HG03159 (cell line): ENCODE measurements around the gene ARSG.

ENCODE experiments used
- ATAC-seq: cut with Tn5 transposase; IDR thresholded peaks from one replicate; pipeline ENCODE4 v1.9.1; 2021; ENCODE audit warnings: mild to moderate bottlenecking, moderate library complexity; ENCODE audit not compliant: unreplicated experiment

ARSG gene

DNA sequence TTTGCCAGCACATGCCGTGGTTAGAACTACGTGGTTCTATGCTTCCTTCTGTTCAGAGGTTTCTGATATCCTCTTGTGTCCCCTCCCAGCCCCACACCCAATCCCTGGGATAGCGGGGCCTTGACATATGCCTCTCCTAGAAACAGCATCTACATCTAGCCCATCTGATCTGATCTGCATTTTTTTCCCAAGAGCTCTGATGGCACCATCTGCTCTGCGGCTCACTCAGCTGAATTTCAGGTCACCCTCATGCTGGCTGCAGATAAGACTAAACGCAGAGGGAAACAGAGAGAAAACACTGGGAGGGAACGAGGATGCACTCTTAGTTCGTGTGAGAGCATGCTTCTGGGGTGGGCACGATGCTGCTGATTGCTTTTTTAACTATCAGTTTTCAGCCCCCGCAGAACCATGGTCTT, 155.3 kb downstream of the ARSG start:
- ATAC-seq, result no peak

GRCh38 chr17:68449021-68449739, 157.9 kb downstream of the ARSG start:
- no peak for ATAC-seq

DNA sequence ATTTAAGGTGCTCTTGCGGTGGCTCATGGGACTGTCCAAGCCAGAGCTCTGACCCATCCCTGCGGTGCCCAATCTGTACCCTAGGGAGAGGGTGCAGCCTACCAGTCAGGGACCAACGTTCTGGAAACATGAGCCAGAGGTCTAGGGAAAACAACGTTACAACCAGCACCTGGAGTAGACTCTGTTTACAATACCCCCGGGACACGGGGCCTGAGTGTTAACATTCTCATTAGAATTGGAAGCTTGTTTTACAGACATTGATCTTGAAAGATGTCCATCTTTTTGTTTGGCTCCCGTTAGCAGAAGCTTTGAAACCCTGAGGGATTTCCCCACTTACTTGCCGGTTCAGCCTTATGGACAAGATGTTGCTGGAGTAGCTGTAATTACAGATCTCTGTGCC, 159.1 kb downstream of the ARSG start:
- no peak for ATAC-seq

GRCh38 chr17:68450801-68451200, 159.5 kb downstream of the ARSG start:
- ATAC-seq, result no peak

DNA sequence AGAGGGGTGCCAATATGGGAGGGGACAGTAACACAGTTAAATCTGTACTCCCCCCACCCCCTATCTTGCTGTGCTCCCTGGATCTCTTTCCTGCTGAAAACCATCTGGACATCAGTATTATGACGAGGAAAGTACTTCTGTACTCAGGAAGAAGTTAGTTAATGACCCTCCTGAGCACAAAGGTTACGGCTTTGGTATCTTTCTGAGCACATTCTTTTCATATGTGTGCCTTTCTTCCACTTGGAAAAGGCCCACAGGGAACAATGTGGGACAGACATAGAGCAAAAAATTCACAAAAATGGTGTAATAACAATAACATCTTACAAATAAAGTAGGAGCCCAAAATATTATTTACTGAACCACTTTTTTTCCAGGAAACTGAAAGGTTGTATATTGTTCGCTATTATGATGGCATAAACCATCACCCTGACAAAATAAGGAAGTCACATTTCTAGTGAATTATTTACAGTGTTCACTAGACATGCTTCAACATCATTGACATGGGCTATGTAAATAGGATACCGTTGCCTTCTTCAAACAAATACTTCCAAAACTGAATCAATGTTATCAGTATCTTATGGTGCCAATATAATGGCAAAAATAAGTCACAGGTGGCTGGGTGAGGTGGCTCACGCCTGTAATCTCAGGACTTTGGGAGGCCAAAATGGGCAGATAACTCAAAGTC, 160.5 kb downstream of the ARSG start:
- no peak for ATAC-seq

DNA sequence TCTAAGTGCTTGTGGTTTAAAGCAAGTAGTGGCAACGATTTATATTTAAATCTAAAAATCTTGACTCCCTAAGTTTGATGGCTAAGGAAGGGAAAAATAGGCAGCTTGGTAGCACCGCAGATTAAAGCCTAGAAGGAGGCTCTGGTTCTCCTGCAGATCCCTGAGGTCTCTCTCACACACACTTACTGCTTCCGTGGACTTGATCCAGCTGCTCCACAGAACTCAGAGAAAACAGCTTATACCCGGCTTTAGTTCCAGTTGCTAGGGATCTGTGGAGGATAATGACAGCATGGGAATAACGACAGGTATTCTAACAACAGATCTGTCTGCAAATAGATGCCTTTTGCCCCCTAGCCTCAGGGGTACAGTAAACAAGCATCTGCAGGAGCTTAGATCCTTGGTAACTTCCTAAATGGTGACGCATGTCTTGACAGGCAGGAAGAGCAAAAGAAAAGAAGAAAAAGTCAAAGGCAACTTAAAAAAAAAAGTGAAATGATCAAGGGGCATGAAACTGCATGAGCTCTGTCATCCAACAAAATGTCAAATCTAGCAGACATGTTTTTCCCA, 161.5 kb downstream of the ARSG start:
- ATAC-seq, result no peak

DNA sequence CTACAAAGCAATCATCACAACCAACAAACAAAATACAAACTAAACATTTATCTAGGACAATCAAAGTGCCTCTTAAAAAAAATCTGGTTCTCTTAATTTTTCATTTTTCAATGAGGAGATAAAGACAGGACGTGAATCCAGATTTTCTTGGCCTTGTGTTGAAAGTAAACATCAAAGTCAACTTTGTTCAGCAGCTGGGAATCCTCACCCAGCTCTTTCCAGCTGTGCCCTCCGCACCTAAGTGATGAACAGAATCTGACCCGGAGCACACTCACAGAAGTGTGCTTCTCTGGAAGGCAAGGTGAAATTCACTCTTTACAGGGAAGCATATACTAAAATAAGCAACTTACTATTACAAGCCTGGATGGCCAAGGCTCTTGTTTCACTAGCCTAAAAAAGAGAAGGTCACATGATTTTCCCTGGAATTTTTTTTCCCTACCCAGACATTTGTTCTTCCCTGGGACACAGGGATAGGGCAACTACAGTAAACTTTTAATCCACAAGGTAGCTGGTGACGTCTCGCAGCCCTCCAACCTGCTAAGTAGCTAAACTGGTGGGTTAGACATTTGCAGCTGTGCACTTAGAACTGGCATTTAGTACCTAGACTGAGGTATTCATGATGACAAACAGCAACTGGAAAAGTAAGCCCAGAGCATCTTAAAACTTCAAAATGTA, 162.8 kb downstream of the ARSG start:
- no peak for ATAC-seq

- ATAC-seq, result no peak
Measured at GRCh38 chr17:68455901-68456338, 164.6 kb downstream of the ARSG start.

- ATAC-seq, result no peak
Measured at GRCh38 chr17:68456339-68457167, 165.3 kb downstream of the ARSG start.

DNA sequence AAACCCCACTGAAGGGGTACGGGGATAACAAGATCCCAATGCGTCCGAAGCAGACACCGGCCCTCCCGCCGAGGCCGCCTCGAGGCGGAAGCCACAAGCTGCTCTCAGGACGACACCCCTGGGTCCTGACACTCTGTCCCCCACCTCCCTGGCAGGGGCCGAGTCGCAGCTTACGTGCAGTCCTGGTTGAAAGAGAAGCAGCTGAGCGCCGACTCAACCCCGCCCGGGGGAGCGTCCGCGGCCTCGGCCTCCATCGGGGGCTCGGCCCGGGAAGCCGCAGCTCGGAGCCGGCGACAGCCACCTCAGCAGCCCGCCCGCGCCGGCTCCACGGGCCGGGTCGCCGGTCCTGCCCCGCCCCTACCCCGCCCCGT, 165.9 kb downstream of the ARSG start, which contains the start of gene WIPI1:
Gene WIPI1, minus strand, starts transcription at position 329 of the 371 bp plus-strand sequence. Its CDS starts 75 bp downstream, at position 254.
- ATAC-seq, result peak; percentile 42

DNA sequence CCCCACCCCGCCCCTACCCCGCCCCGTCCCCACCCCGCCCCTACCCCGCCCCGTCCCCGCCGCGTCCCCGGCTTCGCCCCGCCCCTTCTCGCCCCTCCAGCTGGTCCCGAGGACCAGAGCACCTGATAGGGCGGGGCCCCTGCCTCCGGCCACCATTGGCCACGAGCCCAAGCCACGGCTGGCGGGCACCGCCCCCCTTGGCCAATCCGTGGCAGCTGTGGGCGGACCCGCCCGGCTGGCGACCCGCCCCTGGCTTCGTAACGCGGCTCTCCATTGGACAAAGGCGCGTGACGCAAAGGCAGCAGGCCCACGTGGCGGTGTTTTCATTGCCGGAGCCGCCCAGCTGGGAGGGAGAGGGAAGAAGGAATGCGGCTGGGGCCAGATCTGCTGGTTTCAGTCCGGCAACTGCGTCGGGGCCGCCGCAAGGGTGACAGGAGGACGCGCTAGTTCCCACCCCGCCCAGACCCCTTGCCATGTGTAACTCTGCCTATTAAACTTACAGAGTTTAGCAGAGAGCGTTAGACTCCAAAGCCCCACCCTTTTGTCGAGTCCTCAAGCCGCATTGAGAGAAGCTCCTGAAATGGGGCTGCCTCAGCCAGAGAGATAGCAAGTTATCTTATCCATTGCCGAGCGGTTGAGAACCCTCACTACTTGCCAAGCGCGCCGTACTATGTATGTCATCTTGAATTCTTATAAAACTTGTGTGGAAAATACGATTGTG, 166.4 kb downstream of the ARSG start:
- ATAC-seq, result peak; percentile 74

- ATAC-seq, result no peak
Measured at GRCh38 chr17:68458260-68459036, 167.2 kb downstream of the ARSG start.

DNA sequence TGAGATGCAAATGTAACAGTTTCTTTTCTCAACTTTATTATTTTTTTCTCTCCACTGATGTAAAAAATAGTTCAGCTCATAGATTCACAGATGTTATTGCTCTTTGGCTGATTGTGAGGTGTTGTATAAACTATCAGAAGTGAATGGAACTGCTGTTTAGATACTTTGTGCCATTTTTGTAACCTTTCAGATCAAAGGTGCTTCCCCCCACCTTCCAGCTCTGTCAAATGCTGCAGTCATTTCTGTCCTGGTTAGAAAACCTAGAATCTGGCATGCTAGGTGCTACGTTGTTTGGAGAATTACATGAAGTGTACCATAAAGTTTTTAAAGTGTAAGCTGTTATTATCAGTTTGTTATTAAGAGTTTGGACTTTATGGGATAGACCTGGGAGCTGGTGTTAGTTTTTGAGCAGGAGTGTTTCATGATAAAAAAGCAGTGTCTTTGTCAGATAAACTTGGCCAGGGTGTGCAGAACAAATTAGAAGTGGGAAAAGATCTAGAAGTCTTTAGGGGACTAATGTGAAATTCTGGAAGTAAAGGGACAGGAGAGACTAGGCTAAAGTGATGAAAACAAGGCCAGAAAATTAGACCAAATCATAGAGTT, 167.8 kb downstream of the ARSG start:
- ATAC-seq, result no peak

DNA sequence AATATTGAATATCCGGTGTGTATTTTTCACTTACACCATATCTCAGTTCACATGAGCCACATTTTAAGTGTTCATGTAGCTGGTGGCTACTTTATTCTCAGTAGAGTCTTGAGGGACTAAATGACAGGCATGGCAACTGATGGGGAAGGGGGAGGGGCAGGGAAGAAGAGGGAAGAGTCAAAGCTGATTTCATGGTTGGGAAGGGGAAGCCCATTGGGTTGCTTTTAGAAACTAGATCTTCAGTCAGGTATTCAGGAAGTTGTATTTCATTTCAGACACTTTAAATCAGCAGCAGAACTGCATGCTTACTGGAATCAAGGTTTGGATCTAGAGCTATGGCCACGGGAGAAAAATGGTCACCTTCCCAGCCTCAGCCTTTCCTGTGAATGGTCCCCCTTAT, 168.9 kb downstream of the ARSG start:
- no peak for ATAC-seq

- no peak for ATAC-seq
Measured at GRCh38 chr17:68460715-68461114, 169.4 kb downstream of the ARSG start.

GRCh38 chr17:68461122-68461539, 169.8 kb downstream of the ARSG start:
- no peak for ATAC-seq

DNA sequence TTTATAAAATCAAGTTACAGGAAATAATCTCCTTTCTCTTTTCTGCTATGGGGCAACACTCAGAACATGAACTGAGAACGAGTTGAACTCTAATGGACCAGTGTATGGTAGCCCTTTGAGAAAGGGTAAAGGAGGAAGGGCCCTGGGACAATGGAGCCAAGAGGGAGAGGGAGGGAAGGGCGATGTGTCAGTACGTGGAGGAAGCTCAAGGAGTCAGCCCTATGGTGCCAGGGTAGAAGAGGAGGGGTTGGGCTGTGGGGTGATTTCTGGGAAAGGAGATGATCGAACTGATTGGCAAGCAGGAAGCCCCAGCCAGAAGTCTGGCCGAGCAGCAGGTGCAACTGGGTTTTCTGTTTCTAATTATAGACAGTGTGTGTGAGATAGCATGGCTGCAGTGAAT, 170.3 kb downstream of the ARSG start:
- ATAC-seq, result no peak

DNA sequence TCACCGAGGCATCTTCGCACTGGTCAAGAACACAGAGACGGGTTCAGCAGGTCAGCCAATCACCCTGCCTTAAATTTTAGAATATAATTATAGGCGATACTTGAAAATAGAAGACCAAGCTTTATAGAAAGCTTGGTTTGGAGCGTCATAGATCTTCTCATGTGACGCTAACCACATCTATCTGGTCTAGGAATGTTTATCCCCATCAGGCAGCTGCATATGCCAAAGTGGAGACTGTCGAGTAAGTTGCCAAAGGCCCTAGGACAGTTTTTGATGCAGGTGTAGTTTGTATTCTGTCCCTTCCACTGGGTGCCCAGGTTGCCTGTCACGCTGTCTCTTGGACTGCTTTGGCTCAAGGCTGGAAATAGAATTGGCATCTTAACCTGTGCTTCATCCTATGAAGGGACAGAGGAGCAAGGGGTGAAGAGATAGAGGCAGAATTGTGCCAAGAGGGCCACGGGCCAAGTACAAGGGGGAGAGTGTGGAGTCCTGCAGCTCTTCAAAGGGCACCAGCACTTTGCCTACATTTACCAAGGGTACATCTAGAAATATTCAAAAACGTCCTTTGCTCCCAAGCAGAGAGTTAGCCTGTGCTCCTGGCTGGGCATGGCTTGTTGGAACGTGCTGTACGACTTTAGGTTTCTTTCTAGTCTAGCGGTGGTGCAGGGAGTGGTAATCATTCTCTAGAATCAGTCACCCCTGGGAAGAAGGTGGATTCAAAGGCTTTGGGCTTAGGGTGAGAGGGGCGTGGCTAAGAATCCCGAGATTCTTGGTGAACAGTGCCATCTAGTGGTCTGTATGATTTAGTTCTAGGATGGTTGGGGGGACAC, 171.3 kb downstream of the ARSG start:
- ATAC-seq, result peak; percentile 47
